ENCODE measurements around the gene GPR180.

GPR180 gene

DNA sequence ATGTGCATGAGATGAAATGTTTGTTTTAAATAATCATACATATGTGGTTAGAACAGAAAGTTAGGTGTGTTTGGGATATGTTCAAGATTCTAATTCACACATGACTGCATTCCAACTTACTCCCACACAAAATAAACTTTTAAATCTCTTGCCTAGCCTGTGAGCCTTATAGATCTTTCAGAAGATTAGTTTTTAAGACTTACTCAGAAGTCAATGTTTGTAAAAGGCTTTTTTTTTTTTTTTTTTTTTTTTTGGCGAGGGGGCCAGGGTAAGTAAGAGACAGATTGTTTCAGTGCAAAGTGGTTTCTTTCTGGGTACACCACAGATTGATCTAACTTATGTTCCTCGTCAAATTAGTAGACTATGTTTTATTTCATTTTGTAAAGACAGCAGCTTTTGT is 39.1 kb downstream of the GPR180 start:
- H3K4me3 ChIP-seq (ENCODE audit: low read depth, low read length), result no peak overlapping the region

GRCh38 chr13:94641409-94641941 is 39.8 kb downstream of the GPR180 start:
- no peak overlapping the region for H3K4me3 ChIP-seq (ENCODE audit: low read depth, low read length)

DNA sequence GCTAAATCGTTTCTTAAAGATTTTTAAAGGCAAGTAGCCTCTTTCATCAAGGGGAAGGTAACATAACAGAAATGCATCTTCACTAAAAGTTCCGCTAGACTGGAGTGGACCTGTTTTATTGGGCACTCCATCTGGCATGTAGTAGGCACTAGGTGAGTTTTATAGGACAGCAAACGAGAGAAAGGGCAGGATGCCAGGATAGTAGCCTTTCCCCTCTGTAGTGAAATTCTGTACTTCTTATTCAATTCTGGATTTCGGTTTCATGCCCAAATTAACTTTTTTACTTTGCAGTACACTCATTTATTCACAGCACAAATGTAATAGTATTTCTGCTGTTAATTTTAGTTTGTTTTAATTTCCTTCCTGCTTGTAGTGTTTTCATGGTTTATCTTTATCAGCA is 45.2 kb downstream of the GPR180 start:
- H3K4me3 ChIP-seq (ENCODE audit: low read depth, low read length), result no peak overlapping the region

GRCh38 chr13:94656176-94656575 is 54.5 kb downstream of the GPR180 start:
- no peak overlapping the region for H3K4me3 ChIP-seq (ENCODE audit: low read depth, low read length)

DNA sequence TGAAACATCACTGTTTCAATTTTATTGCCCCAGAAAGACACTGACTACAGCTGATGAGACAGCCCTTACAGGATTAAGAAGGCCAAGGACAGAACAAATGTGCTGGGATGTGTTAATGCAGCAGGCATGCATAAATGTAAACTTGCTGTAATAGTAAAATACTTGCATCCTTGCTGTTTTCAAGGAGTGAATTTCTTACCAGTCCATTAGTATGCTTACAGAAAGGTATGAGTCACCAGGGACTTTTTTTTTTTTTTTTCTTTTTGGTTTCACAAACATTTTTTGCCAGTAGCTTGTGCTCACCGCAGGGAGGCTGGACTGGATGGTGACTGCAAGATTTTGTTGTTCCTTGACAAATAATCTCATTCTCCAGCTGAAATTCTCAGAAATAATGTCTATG is 55.1 kb downstream of the GPR180 start:
- H3K4me3 ChIP-seq (ENCODE audit: low read depth, low read length), result no peak overlapping the region

GRCh38 chr13:94657167-94657566 is 55.5 kb downstream of the GPR180 start:
- no peak overlapping the region for H3K4me3 ChIP-seq (ENCODE audit: low read depth, low read length)

- no peak overlapping the region for H3K4me3 ChIP-seq (ENCODE audit: low read depth, low read length)
Observed at GRCh38 chr13:94658926-94659597, 57.4 kb downstream of the GPR180 start.

GRCh38 chr13:94659598-94659946 is 57.9 kb downstream of the GPR180 start:
- no peak overlapping the region for H3K4me3 ChIP-seq (ENCODE audit: low read depth, low read length)

- no peak overlapping the region for H3K4me3 ChIP-seq (ENCODE audit: low read depth, low read length)
Observed at GRCh38 chr13:94660695-94661326, 59.2 kb downstream of the GPR180 start.

- no peak overlapping the region for H3K4me3 ChIP-seq (ENCODE audit: low read depth, low read length)
Observed at GRCh38 chr13:94661406-94661805, 59.7 kb downstream of the GPR180 start.

DNA sequence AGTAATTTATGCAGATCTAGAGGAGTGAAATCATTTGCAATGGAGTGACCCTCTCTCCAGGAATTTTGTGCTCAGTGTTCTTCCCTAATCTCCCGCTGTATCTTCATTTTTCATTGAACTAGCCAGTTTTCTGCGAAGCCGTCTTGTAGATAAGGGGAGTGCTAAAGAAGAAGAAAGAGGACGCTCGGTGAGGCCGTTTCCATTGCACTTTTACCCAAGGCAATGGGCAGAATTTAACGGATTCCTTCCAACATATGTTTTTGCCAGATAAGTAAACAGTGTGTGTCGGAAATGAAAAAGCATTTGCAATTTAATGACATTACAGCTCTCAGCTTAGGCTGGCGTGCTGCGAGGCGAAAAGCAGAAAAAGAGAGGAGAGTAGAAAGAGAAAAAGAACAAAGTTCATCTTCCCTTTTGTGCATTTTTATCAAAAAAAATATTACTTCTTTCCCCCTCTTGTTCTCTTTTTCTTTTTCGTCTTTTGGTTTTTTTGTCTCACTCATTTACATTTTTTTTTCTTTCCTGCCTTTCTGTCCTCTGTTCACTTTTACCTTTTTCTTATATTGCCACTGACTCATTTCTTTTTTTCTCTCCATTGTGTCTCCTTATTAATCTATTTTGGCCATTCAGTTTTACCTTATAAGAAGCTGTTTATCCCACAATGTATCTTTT is 60.8 kb downstream of the GPR180 start:
- H3K4me3 ChIP-seq (ENCODE audit: low read depth, low read length), result no peak overlapping the region

- H3K4me3 ChIP-seq (ENCODE audit: low read depth, low read length), result no peak overlapping the region
Observed at GRCh38 chr13:94664889-94665288, 63.2 kb downstream of the GPR180 start.

GRCh38 chr13:94666065-94666464 is 64.4 kb downstream of the GPR180 start:
- H3K4me3 ChIP-seq (ENCODE audit: low read depth, low read length), result no peak overlapping the region

GRCh38 chr13:94667190-94667589 is 65.5 kb downstream of the GPR180 start:
- H3K4me3 ChIP-seq (ENCODE audit: low read depth, low read length), result no peak overlapping the region

DNA sequence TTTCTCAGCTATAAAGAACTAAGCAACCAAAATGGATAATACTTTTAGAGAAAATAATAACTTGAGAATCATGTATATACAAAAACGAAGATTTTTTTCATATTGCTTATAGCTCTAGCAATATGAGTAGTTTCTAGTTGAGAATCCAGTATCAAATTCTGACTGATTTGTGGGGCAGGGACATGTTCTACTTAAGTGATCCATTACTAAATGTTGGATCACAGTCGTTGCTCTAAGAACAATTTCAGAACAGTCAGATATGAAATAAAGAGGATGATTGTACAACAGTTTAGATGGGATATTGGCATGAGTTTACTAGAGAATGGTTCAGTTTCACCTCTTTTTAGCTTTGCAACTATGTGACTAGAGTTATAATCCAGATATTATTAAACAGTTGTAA is 70.7 kb downstream of the GPR180 start:
- H3K4me3 ChIP-seq (ENCODE audit: low read depth, low read length), result no peak overlapping the region

GRCh38 chr13:94673851-94674250 is 72.2 kb downstream of the GPR180 start:
- no peak overlapping the region for H3K4me3 ChIP-seq (ENCODE audit: low read depth, low read length)

DNA sequence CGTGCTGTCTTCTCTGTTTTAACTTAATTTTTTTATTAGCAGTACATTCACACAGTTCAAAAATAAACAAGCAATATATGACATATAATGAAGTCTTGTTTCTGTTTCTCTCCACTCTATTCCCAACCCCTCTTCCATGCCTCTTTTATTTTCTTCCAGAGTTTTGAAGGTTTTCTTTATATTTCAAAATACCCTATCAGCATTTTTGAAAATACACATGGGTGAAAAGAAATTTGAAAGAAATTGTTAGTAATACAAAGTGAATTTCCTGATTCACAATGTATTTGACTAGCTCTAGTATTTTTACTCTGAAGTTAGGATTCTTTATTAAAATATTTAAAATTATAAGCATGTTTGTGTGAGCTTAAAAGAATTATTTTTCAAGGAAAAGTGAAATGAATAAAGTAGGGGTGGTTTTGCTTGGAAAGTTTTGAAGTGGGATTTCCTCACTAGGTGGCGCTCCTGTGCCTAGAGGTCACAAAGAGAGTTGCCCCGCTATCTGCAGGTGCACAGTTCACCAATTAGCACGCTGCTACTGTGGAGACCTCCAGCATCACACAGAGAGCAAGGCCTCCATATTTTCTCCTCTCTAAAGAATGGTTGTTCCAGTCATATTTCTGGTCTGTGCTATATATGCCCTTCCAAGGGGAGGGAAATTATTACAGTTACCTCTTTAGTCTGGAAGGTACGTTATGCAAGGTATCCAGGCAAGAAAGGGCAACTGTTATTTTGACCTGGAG is 73.1 kb downstream of the GPR180 start:
- no peak overlapping the region for H3K4me3 ChIP-seq (ENCODE audit: low read depth, low read length)

- H3K4me3 ChIP-seq (ENCODE audit: low read depth, low read length), result no peak overlapping the region
Observed at GRCh38 chr13:94677799-94678198, 76.1 kb downstream of the GPR180 start.

GRCh38 chr13:94678845-94679244 is 77.2 kb downstream of the GPR180 start:
- H3K4me3 ChIP-seq (ENCODE audit: low read depth, low read length), result no peak overlapping the region

DNA sequence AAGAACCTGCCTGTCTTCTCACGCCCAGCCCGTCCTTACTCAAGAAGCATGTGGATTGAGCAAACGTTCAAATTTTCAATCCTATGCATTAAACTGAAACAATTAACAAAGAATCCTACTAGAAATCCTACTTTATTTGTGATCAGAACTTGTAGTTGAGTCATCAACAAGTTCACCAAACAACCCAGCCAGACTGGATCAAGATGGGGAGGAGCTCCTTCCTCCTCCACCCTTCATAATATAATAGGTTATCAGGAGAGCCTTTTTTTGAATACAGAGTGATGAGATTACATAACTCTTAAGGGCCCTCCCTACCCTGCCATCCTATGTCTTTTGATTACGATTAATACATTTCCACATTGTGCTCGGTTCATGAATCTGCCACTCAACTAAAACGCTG is 78.0 kb downstream of the GPR180 start:
- H3K4me3 ChIP-seq (ENCODE audit: low read depth, low read length), result no peak overlapping the region

DNA sequence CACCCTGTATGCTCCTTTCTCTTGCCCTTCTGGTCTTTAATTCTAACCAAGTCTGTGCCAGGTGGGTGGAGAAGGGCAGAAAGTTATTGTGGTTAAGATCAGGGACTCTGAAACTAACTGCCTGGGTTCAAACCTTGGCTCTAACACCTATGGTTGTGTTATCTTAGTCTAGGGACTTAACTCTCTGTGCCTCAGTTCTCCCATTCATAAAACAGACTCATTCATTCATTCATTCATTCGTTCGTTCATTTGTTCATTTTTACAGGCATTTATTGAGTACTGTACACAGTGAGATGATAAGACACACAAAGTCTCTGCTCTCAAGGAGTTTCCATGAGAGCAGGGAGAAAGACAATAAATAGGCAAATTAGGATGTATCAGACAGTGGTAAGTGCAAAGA is 80.6 kb downstream of the GPR180 start:
- no peak overlapping the region for H3K4me3 ChIP-seq (ENCODE audit: low read depth, low read length)
